Fibroblast of skin of right biceps (primary cell): ENCODE results near the gene PKN1.
A peak's percentile ranks its signal among the peaks of the same experiment; 100 is the strongest.

Experiments used
- DNase-seq: peaks from one replicate; pipeline ENCODE4 v3.0.0-alpha.2; 2013

Gene PKN1

DNA sequence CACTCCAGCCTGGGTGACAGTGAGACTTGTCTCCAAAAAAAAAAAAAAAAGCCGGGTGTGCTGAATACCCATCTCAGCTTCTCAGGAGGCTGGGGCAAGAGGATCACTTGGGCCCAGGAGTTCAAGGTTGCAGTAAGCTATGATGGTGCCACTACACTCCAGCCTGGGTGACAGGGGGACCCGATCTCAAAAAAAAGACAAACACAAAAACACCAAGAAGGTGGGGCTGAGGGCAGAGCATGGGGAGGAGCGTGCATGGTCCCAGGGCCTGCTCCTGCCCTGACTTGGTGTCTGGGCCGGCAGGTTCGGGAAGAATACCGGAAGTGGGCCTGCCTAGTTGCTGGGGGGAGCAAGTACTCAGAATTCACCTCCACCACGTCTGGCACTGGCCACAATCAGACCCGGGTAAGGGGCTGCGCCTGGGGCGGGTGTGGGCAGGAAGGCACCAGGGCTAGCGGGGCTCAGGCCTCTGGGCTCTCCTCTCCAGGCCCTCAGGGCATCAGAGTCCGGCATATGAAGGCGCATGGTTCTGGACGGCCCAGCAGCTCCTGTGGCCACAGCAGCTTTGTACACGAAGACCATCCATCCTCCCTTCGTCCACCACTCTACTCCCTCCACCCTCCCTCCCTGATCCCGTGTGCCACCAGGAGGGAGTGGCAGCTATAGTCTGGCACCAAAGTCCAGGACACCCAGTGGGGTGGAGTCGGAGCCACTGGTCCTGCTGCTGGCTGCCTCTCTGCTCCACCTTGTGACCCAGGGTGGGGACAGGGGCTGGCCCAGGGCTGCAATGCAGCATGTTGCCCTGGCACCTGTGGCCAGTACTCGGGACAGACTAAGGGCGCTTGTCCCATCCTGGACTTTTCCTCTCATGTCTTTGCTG, 25.3 kb upstream of the PKN1 start:
- DNase-seq: no peak

DNA sequence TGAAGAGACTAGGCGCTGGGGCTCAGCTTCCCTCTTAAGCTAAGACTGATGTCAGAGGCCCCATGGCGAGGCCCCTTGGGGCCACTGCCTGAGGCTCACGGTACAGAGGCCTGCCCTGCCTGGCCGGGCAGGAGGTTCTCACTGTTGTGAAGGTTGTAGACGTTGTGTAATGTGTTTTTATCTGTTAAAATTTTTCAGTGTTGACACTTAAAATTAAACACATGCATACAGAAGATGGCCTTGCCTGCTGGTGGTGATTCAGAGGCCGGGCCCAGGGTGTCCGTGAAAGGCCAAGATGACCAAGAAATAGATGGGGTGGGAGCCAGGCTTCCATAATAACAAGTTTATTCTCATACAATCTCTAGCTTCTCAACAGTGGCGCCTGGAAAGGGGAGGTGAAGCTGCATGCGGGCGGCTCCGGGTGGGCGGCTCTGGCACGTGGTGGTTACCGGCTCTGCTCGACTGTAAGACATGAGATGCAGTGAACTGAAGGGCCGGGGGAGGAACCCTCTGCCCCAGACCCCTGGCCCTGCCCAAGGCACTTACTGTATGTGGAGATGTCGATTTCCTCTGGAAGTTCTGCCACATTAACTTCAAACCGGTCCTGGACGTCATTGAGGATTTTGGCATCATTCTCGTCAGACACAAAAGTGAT, 24.5 kb upstream of the PKN1 start:
- no peak for DNase-seq

DNA sequence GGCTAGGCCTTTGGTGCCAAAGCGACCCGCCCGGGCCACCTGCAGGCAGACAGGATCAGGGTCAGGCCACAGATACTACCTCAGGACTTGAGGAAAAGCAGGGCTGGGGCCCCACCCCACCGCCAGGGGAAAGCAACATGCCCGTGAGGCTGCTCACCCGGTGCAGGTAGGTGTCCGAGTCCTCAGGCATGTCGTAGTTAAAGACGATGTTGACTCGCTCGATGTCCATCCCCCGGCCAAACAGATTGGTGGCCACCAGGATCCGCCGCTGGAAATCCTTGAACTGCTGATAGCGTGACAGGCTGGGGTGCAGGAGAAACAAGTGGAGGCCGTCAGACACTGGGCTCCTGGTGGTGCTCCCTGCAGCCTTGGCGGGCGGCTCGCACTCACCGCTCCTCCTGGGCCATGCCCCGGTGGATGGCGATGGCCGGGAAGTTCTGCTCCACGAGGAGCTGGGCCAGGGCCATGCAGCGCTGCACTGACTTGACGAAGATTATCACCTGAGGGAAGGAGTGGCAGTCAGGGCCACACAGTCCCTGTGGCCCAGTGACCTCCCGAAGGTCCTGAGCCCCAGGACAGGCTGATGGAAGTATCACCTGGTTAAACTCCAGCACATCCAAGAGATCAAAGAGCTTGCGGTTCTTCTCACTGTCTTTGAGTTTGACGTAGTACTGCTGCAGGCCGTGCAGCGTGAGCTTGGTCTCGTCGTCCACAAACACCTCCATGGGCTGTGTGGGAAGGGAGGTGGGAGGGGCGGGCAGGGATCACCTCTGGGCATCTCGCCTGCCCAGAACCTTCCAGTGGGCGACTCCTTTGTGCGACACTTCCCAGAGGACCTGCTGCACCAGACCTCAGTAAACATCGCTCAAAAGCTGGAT, 23.7 kb upstream of the PKN1 start:
- no peak for DNase-seq

DNA sequence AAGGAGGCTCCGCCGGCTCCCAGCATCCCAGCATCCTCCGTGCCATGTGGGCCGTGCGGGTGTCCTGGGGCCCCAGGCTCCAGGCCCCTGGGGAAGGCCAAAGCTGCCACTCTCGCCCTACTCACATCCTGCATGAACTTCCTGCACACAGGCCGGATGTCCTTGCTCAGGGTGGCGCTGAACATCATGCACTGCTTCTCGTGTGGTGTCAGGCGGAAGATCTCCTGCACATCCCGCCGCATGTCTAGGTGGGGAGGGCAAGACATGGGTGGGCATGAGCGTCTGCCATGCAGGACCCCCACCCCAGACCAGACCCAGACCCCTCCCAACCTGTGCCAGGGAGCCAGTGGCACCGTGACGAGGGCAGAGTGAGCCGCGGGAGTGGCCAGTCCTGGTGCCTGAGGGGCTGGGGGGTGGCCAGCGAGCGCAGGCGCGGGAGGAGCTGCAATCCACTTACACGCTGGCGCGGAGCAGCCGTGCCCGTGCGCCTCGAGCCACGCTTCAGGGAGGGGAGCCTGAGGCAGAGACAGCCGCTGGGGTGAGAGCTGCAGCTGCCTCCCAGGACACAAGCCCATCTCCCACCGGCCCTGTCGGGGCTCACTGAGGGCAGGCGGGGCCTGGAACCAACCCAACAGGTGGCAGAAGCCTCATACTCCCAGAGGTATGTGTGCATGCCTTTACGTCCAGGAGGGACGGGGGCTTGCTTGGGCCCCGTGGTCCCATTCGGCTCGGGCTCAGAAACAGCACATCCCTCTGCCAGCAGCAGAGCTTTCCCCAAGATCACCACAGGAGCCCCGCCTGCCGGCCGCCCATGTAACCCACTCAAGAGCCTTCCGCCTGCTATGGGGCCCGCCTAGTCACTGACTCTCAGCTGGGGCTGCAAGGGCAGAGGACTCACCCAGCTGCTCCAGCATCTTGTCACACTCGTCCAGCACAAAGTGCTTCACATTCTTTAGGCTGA, 22.7 kb upstream of the PKN1 start:
- no peak for DNase-seq

DNA sequence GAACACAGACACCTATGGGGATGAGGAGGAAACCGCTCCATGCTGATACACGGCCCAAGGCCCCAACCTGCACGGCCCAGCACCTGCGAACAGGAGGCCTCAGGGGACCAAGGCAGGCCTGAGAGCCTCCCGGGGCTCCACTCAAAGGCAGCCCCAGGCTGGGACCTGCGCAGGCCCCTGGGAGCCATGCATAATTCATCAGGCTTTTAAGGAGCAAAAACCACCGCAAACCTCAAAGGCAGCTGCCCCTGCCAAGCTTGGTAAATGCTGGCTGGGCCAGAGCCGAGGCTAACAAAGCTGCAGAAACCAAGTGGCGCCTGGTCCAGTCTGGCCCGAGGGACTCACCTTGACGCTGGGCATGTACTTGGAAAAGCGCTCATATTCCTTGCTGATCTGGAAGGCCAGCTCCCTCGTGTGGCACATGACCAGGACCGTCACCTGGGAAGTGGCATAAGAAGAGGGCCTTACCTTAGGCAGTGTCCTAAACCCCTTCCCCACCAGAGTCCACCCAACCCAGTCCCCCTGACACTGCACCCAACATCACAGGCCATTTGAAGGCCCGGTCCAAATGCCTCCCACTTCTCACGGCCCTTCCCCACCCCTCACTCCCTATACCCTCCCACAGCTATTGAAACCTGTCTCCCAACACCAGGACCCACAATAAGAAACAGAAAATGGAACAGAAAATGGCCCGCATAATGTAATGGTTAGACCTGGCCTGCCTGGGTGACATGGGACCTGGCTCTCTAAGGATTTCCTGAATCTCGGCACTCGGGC, 21.8 kb upstream of the PKN1 start:
- no peak for DNase-seq

DNA sequence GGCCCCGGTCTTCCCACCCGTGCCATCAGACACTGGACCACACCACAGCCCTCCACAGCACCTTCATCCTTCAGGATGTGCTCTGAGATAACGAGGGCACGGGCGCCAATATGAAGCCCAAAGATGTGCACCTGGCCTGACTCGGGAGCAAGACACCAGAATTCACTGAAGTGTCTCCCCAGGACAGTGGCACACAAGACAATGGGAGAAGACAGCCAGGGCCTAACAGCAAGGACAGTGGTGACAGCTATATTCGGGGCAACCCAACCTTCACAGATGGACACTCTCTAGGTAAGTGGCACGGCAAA, 21.2 kb upstream of the PKN1 start:
- DNase-seq: no peak

DNA sequence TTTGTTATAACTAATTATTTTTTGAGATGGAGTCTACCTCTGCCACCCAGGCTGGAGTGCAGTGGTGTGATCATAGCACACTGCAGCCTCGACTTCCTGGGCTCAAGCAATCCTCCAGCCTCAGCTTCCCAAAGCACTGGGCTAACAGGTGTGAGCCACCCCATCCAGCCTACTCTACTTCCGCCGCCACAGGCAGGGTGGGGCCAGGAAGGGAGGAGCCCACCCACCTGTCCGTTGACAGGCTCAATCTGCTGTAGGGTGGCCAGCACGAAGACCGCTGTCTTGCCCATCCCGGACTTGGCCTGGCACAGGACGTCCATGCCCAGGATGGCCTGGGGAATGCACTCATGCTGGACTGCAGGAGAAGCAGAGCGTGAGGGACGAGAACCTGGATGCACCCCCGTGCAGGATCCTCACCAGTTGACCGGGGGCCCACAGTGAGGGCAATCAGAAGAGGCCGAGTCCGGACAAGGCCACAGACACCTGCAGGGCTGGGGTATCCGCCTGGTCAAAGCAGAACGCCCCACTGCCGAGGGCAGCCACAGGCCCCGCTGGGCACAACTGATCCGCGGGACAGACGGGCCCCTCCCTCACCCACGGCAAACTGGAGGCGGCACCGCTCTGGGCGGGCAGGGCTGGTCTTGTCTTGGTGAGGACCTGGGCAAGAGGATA, 20.6 kb upstream of the PKN1 start:
- DNase-seq: no peak

DNA sequence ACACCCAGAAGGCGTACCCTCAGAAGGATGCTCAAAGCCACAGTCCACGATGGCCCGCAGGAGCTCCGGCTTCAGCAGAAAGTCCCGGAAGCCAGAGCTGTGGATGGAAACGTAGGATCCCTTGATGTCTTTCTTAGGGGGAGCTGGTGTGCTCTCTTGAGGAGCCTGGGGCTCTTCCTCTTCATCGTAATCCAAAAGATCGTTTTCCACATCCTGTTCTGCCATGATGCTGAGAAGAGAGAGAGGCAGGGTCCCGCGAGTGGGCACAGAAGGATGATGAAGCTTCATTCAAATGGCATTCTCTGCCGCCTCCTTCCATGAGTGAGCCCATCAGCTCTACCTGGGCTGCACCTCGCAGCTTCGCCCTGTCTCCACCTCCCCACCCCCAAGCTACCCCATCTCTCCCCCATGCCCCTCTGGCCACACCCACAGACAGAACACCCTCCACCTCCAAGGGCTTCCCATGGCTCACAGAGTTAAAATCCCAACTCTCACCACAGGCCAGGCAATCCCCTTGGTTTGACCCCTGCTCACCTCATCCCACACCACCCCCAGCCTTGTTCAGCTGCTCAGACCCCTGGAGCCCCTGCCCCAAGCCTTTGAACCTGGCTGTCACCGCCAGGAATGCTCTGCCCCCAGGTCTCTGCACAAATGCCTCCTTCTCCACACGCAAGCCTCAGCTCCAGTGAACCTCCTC, 20.0 kb upstream of the PKN1 start:
- no peak for DNase-seq

DNA sequence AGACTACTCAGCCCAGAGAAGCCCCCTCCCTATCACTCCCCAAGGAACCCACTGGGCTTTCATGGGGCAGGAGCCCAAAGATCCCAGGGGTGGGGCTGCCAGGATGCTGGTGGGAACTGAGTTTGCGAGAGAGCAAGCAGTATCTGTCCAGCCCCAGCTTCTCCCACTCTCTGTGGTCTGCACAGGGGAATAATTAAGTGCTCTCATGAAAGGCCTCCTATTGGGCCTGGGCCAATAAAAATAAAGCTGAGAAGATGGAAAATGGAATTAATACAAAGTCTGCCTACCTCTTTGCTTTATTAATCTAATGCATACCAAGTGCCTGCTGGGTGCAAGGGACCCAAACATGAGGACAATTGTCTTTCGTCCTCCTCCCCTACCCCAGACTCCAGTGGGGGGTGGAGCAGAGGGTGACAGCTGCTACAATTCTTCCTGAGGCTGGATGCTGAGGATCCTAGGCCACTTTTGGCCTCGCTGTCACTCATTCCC, 19.4 kb upstream of the PKN1 start:
- DNase-seq: peak; percentile 59

DNA sequence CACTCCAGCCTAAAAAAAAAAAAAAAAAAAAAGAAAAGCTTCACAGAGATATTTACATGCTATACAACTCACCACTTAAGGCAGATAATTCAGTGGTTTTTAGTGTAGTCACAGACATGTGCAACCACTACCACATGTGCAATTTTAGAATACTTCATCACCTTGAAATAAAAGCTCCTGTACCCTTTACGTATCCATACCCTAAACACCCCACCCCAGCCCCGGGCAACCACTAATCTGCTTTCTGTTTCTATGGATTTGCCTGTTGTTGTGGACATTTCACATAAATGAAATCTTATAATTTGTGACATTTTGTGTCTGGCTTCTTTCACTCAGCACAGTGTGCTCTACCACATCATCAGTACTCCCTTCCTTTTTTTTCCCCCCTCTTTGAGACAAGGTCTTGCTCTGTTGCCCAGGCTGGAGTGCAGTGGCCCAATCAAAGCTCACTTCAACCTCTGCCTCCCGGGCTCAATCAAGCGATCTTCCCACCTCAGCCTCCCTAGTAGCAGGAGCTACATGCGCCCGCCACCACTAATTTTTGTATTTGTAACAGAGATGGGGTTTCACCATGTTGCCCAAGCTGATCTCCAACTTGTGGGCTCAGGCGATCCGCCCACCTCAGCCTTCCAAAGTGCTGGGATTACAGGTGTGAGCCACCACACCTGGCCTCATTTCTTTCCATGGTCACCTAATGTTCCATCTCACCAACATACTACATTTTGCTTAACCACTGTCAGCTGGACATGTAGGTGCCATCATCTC, 18.0 kb upstream of the PKN1 start:
- DNase-seq: no peak

DNA sequence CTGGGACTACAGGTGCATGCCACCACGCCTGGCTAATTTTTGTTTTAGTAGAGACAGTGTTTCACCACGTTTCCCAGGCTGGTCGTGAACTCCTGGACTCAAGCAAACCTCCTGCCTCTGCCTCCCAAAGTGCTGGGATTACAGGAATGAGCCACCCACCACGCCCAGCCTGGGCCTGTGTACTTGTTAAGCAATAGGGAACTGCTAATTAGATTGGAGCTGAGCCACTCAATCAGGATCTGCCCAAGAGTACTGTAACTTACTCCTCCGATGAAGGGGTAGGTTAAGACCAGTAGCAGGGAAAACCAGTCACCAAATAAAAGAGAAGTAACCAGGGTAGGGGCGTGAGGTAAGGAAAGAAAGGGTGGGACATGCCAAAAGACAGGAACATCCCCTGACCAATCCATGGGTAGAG, 16.3 kb upstream of the PKN1 start:
- DNase-seq: no peak

DNA sequence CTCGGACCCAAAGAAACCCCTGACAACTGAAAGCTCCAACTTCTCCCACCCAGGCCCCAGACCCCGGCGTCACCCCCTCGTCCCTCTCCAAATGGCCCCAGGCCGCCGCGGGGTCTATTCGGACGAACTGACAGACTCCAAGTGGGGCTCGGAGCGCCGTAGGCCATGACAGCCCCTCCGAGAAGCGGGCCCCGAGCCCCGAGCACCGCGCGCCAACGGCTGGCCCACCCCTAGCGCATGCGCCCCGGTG, 14.3 kb upstream of the PKN1 start:
- DNase-seq: no peak

DNA sequence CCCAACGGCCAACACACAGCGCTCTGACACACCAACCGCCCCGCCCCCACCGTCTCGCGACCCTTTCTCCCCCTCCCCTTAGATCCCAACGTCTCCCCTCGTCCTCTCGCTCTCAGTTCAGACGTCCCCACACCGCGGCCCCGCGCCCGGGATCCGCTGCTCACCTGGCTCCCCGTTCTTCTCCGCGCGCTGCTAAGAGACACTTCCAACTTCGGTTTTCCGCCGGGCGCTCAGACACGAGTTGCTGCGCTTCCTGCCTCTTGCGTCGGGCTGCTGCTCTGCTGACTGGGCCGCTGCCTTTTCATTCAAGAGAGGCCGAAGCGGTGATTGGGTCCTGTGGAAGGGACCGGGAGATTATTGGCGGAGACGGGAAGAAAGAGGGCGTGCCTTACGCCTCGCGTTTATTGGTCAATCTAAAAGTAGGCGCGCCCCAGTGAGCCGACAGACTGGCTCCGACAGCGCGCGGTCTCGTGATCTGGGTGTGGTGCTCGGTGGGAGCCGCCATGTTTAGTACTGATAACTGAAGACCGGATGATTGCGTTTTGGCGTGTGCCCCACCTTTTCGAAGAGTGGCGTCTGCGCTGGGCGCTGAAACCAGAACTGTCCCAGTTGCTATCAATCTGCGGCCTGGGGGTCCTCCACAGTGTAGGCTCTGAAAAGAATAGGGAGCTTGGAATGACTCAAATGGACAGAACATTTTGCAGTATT, 13.8 kb upstream of the PKN1 start, which contains the start of gene DDX39A:
DDX39A (minus strand) TSS at position 236 of the 708 bp plus-strand sequence. CDS start 6,121 bp downstream, outside the sequence.
- peak; percentile 100 for DNase-seq

DNA sequence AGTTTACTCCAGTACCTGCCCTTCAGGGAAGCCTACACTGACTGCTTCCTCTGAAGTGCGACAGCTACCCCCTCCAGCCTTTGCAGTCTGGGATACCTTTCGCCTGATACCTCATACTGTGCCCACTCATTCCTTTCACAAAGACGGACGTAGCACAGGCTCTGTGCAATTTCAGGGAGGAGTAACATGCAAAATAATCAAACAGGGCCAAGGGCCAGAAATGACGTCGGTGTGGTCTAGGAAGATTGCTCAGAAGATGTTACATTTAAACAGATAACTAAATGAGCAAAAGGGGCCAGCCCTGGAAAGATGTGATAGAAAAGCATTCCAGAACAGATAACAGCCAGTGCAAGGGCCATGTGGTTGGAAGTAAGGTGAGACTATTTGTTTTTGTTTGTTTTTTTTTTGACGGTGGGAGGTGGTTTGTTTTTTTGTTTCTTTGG, 7.4 kb upstream of the PKN1 start:
- peak; percentile 41 for DNase-seq

DNA sequence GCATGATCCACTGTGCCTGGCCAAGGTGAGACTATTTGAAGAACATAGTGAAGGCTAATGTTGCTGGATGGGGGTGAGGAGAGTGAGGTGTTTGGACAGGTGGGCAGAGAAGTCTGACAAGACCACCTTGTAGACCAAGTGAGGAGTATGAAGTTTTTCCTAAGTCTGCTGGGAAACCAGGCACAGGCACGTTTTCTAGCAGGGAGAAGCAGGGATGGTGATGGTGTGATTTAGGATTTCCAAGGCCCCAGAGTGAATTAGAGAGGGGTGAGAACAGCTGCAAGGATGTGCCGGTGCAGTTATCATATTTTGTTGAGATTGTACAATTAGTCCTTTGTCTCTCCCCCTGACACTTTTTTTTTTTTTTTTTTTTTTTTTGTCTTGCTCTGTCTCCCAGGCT, 5.6 kb upstream of the PKN1 start:
- no peak for DNase-seq

DNA sequence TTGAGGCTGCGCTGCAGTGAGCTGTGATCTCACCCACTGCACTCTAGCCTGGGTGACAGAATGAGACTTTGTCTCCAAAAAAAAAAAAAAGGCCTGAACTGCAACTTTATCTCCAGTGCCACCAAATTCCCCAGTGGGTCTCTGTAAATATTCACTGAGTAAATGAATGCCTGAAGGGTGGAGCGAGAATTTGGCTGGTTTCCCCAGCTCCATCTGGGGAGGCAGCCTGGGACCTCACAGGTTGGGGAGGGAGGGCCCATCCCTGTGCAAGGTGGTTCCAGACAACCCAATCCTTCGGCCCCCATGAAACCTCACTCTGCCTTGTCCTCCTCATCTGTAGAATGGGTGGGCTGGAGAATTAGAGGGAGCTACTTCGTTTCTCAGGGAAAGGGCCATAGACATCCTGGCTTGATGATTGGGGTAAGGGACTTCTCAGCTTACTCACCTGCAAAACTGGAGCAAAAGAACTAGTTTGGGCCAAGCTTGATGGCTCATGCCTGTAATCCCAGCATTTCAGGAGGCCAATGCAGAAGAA, 4.2 kb upstream of the PKN1 start:
- no peak for DNase-seq

DNA sequence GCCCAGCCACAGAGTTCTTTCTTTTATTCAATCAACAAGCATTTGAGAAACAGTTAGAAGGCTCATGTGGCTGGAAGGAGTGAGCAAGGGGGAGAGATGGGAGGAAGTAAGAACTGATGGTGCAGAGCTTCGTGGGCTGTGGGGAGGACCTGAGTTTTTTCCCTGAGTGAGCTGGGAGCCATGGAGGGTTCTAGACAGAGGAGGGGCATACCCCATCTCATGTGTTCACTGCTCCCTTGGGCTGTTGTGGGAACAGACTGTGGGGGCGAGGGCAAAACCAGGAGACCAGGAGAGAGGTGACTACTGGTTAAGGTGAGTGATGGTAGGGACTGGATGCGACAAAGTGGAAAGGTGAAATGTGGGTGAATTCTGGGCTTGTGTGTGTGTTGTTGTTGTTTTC, 2.4 kb upstream of the PKN1 start:
- DNase-seq: no peak
